GM12874 (cell line): ENCODE results near the gene PCLO.

ENCODE experiments used
- CTCF ChIP-seq: IDR thresholded peaks from 2 replicates; pipeline ENCODE4 v1.5.1; 2011; ENCODE audit warnings: low read depth, mild to moderate bottlenecking, control low read depth, low read length, moderate library complexity; ENCODE audit not compliant: insufficient read depth

PCLO gene

GRCh38 chr7:82704121-82704520 is 458.6 kb downstream of the PCLO start:
- TF ChIP-seq CTCF: no peak
